Astrocyte of the spinal cord (primary cell): ENCODE results near the gene PPA2.
"Not testable (repeated sequence)": the region's sequence is repeated elsewhere in the genome, so short reads cannot be mapped to it uniquely, and the experiment has no call there.

ENCODE experiments used
- DNase-seq: peaks from one replicate; pipeline ENCODE4 v3.0.0; 2011; ENCODE audit warnings: low read depth, low spot score
- H3K4me3 ChIP-seq: 2 replicates; pipeline ENCODE4 v1.5.1; 2011; ENCODE audit warnings: low read depth, mild to moderate bottlenecking, low read length, moderate library complexity
- in situ Hi-C: cut with HindIII; loops from 2 replicates; pipeline ENCODE4 v1.10.0; 2017; ENCODE audit warnings: low sequenced_read_pairs
- TF ChIP-seq, protein P1 (sequence below): IDR thresholded peaks from 2 replicates; pipeline ENCODE4 v1.5.1; 2012; ENCODE audit warnings: low read depth, mild to moderate bottlenecking, low read length, inconsistent platforms

The PPA2 gene

DNA sequence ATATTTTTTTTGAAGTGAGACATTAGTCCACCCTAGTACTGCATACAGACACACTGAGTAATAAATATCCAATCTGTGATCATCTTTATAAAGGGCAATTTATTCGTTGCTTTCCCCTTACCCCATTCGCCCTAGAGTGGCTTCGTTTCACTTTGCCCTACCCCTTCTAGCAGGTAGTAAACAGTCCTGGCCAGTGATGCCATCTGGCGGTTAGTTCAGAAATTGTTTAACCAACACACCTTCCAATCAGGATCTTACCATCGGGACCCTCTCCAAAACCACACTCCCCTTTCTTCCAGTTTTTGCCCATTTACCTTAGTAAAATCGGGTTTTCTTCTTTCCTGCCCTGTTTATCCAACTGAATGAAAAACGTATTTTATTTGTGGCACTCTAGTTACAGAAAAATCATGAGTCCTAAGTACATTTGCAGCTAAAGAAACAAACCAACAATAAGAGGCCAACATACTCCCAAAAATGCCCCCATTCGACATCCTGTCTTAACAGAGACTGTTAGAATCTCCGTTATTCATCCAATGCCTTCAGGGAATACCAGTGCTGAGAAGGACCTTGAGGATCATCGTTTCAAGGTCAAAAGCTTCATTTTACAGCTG, 2.2 kb downstream of the PPA2 start:
- in situ Hi-C loops: no loop called here
- peak overlapping the region; percentile 96 for H3K4me3 ChIP-seq
- TF ChIP-seq, protein P1, sequence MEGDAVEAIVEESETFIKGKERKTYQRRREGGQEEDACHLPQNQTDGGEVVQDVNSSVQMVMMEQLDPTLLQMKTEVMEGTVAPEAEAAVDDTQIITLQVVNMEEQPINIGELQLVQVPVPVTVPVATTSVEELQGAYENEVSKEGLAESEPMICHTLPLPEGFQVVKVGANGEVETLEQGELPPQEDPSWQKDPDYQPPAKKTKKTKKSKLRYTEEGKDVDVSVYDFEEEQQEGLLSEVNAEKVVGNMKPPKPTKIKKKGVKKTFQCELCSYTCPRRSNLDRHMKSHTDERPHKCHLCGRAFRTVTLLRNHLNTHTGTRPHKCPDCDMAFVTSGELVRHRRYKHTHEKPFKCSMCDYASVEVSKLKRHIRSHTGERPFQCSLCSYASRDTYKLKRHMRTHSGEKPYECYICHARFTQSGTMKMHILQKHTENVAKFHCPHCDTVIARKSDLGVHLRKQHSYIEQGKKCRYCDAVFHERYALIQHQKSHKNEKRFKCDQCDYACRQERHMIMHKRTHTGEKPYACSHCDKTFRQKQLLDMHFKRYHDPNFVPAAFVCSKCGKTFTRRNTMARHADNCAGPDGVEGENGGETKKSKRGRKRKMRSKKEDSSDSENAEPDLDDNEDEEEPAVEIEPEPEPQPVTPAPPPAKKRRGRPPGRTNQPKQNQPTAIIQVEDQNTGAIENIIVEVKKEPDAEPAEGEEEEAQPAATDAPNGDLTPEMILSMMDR: peak; percentile 59
- peak; percentile 79 for DNase-seq

DNA sequence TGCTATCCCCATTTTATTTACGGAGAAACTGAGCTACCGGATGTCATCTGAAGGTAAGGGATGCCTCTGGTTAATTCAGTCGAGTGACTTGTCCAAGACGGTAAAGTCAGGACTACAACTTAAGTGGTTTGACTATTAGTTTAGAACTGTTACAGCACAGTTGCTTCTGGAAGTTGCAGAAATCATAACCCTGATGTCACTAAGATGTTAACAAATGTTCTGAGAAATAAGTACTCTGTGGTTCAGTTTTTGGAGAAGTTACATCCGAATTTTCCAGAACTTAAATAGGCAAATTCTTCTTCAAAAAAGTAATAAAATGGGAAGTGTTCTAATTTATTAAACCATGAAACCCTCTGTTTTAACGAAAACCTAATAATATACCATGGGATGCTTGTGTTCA, 3.1 kb downstream of the PPA2 start:
- no peak for DNase-seq
- in situ Hi-C loops: no loop called here
- TF ChIP-seq, protein P1: no peak
- no peak overlapping the region for H3K4me3 ChIP-seq

DNA sequence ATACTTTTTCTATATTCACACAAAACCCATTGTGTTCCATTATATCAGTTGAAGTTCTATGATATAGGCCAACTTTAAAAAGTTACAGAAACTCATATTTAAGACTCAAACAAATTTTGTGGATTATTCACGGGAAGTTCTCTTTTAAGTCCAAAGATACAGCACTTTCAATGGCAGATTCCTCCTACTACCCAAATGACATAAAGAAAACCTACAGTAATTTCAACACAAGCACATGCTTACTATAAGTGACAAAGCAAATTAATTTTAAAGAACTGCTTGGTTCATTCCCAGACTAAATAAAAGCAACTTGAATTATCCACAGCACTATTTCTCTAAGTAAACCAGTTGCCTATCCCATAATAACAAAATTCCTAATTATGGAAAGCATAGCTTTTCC, 4.1 kb downstream of the PPA2 start:
- DNase-seq: no peak
- no peak overlapping the region for H3K4me3 ChIP-seq
- in situ Hi-C loops: no loop called here
- TF ChIP-seq, protein P1: no peak

DNA sequence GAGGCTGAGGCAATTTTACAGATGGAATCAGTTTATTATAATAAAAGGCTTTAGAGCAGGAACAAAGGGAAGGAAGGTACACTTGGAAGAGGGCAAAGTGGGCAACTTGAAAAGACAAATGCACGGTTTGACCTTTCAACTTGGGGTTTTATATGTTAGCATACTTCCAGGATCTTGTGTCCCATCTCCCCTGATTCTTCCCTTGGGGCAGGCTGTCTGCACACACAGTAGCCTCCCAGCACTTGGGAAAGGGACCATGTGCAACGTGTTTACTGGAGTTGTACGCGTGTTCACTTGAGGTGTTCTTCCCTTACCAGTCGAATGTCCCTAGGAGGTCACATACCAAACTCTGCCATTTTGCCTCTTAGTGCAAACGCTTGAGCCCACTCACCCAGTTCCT, 7.3 kb downstream of the PPA2 start:
- in situ Hi-C loops: no loop called here
- TF ChIP-seq, protein P1: no peak
- no peak for DNase-seq
- no peak overlapping the region for H3K4me3 ChIP-seq

DNA sequence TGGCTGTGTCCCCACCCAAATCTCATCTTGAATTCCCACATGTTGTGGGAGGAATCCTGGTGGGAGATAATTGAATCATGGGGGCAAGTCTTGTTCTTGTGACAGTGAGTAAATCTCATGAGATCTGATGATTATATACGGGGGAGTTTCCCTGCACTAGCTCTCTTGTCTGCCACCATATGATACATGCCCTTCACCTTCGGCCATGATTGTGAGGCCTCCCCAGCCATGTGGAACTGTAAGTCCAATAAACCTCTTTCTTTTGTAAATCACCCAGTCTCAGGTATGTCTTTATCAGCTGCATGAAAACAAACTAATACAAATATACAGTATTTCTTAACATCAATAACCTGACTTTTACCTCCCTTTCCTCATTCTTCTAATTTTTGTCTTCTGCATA, 9.3 kb downstream of the PPA2 start:
- H3K4me3 ChIP-seq, in situ Hi-C loops, DNase-seq: not testable (repeated sequence)

DNA sequence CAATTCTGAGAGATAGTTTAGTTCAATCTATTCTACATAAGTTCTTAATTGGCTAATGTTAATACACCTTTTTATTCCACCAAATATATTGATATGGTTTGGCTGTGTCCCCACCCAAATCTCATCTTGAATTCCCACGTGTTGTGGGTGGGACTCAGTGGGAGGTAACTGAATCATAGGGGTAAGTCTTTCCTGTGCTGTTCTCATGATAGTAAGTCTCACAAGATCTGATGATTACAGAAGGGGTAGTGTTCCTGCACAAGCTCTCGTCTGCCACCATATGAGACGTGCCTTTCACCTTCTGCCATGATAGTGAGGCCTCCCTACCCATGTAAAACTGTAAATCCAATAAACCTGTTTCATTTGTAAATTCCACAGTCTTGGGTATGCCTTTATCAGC, 11.3 kb downstream of the PPA2 start:
- in situ Hi-C loops: no loop called here
- no peak for DNase-seq
- TF ChIP-seq, protein P1: no peak
- no peak overlapping the region for H3K4me3 ChIP-seq

DNA sequence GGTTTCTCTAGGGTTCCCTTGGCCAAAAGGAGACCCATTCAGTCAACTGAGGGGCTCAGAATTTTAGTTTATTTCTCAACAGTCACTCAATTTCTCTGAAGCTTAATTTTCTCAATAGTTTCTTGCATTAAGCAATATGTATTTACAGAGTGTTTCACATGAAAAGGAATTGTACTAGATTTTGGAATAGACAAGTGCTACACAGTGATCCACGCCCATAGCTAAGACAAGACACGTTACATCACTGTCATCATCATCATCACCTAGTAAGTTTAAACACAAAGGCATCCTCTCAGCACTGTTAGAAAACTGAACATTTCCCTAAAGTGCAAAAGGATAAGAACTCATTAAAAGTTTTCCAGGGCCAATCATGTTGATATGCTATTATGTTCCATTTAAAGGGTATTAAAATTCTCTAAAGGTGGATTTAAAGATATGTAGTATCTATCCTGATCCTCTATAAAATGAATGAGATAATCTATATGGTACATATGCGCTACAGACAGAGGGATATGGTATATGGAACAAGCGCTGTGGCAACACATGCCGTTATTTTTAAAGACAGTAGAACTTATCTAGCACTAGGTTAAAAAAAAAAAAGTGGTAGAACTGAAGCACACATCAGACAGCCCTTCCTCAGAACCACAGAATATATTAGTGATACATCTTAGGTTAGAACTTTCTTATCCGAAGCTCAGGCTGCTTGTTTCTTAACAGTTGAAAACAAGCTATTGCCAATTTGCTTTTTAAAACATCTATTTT, 12.1 kb downstream of the PPA2 start:
- TF ChIP-seq, protein P1: no peak
- in situ Hi-C loops: no loop called here
- no peak overlapping the region for H3K4me3 ChIP-seq
- no peak for DNase-seq
